ENCODE data around the gene TP53I13. TPM values are rescaled to one million over a fixed set of nuclear protein-coding genes. Genes with fewer than 3 reads are reported as not detected.
A peak's percentile ranks its signal among the peaks of the same experiment; 100 is the strongest.

Gene TP53I13, protein sequence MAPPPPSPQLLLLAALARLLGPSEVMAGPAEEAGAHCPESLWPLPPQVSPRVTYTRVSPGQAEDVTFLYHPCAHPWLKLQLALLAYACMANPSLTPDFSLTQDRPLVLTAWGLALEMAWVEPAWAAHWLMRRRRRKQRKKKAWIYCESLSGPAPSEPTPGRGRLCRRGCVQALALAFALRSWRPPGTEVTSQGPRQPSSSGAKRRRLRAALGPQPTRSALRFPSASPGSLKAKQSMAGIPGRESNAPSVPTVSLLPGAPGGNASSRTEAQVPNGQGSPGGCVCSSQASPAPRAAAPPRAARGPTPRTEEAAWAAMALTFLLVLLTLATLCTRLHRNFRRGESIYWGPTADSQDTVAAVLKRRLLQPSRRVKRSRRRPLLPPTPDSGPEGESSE
- polyA plus RNA-seq (2013, experiment 1 of 2): 42.6 TPM
- polyA plus RNA-seq (2013, experiment 2 of 2): 31.8 TPM

DNA sequence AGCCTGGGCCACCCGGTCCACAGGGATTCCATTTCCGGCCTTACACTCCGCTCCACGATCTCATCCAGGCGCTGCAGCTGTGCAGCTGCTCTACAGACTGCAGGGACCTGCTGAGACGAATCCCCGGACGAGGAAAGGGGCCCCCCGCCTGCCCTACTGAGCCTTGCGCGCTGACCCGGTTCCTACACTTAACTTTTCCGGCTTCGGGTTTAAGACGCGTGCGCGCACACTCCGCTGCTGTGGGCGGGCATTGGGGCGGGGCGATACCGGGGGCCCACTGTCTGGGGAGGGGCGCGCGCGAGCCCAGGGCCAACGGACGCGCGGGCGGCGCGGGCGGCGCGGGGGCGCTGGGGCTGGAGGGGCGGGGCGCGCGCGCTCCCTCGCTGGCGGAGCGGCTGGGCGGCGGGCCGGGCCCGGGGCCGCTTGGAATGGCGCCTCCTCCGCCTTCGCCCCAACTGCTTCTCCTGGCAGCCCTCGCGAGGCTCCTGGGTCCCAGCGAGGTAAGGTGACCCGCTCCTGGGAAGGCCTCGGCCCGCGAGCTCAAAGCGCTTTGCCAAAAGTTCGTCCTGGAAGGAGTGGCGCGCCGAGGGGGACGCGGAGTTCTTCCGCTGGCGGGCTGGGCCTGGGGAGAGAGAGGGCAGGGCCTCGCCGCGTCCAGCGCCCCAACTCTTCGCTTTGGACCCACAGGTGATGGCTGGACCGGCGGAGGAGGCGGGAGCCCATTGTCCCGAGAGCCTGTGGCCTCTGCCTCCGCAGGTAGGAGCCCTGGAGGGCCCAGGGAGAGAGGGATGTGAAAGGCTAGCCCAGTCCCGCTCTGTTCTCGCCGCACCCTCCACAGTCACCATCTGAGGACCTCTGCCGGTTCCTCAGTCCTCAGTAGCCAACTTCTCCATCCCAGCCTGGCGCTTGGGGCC is at the start of gene TP53I13:
TP53I13 (plus strand) TSS at position 371 of the 914 bp plus-strand sequence; CDS start at position 429, 58 bp downstream.
- WGBS, 2 experiments (ENCODE audit: insufficient coverage in 2 of 2): 1% methylated on average over 64 to 71 of the region's 85 CpGs
- peak within 1 kb of the TSS; percentile 62 for H3K4me3 ChIP-seq (ENCODE audit: extremely low read depth, insufficient read depth, low read length, poor library complexity, severe bottlenecking)
- H3K27ac ChIP-seq (ENCODE audit: low read depth, low read length, severe bottlenecking): peak within 1 kb of the TSS; percentile 59

DNA sequence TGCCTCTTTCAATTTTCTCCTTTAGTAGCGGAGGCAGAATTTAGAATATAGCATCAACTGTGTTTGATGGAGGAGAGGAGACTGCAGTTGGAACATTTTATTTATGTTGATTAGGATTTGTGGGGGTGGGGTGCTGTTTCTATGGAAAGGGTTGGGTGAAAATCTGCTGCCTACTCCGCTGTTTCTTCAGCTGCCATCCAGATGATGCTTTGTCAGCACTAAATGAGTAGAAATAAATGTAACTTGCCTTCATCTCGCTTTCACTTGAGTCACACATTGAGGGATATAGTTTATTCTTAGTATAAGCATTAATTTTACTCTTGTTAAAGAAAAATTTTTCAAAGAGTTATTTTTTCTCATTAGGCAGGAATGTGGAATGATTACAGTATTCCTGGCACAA is 43.8 kb upstream of the TP53I13 start:
- H3K9me3 ChIP-seq (ENCODE audit: control insufficient read depth, low read length): no peaks in the 10 kb centered on the region
- H3K4me1 ChIP-seq (ENCODE audit: control insufficient read depth, insufficient read depth, low read length, poor library complexity, severe bottlenecking): no peaks in the 10 kb centered on the region
- no peak overlapping the region for H3K4me3 ChIP-seq (ENCODE audit: extremely low read depth, insufficient read depth, low read length, poor library complexity, severe bottlenecking)
- peaks cover 81% of the 10 kb centered on the region for H3K36me3 ChIP-seq (ENCODE audit: control insufficient read depth, insufficient read depth, low read length)
- no peak overlapping the region for H3K27ac ChIP-seq (ENCODE audit: low read depth, low read length, severe bottlenecking)
- no CpG with 5 or more reads among the region's 3 CpGs for WGBS, 2 experiments (ENCODE audit: insufficient coverage in 2 of 2)

More for the DNA sequence above, at the start of gene TP53I13:
- Histone ChIP-seq H3K4me1 (ENCODE audit: control insufficient read depth, insufficient read depth, low read length, poor library complexity, severe bottlenecking) (peaks cover 10% of the 10 kb centered on the region), H3K36me3 (ENCODE audit: control insufficient read depth, insufficient read depth, low read length) (peaks cover 14% of the 10 kb centered on the region), H3K9me3 (ENCODE audit: control insufficient read depth, low read length) (no peaks in the 10 kb centered on the region)

DNA sequence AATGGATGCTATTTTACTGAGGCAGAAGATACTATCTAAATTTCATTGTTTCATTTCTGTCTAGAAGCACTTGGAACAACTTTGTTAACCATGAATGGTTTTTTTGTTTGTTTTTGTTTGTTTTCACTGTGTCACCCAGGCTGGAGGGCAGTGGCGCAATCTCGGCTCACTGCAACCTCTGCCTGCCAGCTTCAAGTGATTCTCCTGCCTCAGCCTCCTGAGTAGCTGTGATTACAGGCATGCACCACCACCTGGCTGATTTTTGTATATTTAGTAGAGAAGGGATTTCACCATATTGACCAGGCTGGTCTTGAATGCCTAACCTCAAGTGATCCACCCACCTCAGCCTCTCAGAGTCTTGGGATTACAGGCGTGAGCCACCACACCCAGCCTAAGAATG is 42.2 kb upstream of the TP53I13 start:
- no peaks in the 10 kb centered on the region for H3K9me3 ChIP-seq (ENCODE audit: control insufficient read depth, low read length)
- no CpG with 5 or more reads among the region's 3 CpGs for WGBS, 2 experiments (ENCODE audit: insufficient coverage in 2 of 2)
- no peak overlapping the region for H3K4me3 ChIP-seq (ENCODE audit: extremely low read depth, insufficient read depth, low read length, poor library complexity, severe bottlenecking)
- H3K36me3 ChIP-seq (ENCODE audit: control insufficient read depth, insufficient read depth, low read length): peaks cover 82% of the 10 kb centered on the region
- no peaks in the 10 kb centered on the region for H3K4me1 ChIP-seq (ENCODE audit: control insufficient read depth, insufficient read depth, low read length, poor library complexity, severe bottlenecking)
- H3K27ac ChIP-seq (ENCODE audit: low read depth, low read length, severe bottlenecking): no peak overlapping the region

DNA sequence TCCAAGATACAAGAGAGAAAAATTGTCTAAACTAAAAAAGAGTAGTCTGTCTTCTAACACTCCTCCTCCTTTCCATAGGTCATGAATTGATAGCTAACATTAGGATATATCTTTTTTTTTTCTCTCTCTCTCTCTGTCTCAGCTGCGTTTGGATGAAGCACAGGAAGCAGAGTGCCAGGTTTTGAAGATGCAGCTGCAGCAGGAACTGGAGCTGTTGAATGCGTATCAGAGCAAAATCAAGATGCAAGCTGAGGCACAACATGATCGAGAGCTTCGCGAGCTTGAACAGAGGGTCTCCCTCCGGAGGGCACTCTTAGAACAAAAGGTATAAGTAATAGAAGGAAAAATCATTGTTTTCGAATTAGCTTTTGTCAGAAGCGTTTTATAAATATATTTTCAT is 34.5 kb upstream of the TP53I13 start:
- Histone ChIP-seq H3K4me3 (ENCODE audit: extremely low read depth, insufficient read depth, low read length, poor library complexity, severe bottlenecking) (no peak overlapping the region), H3K9me3 (ENCODE audit: control insufficient read depth, low read length) (no peaks in the 10 kb centered on the region), H3K4me1 (ENCODE audit: control insufficient read depth, insufficient read depth, low read length, poor library complexity, severe bottlenecking) (no peaks in the 10 kb centered on the region), H3K36me3 (ENCODE audit: control insufficient read depth, insufficient read depth, low read length) (peaks cover 70% of the 10 kb centered on the region), H3K27ac (ENCODE audit: low read depth, low read length, severe bottlenecking) (no peak overlapping the region)
- 94 to 97% methylated on average over 5 to 6 of the region's 8 CpGs for WGBS, 2 experiments (ENCODE audit: insufficient coverage in 2 of 2)

DNA sequence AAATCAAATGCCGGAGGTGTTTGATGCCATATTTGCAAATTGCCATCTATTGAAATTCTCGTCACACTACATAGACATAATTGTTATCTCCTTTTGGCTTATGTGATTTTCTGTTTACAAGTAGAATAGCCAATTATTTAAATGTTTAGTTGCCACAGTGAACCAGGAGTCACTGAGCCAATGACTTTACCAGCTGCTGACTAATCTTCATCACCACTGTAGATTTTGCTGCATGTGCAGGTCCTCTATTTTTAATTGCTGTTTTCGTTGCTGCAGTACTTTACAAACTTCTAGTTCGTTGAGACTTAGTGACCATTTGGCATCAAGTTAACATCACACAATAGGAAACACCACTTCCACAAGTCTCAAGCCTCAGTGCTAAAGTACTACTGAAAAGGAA is 24.4 kb upstream of the TP53I13 start:
- Histone ChIP-seq H3K4me3 (ENCODE audit: extremely low read depth, insufficient read depth, low read length, poor library complexity, severe bottlenecking) (no peak overlapping the region), H3K36me3 (ENCODE audit: control insufficient read depth, insufficient read depth, low read length) (peaks cover 68% of the 10 kb centered on the region), H3K27ac (ENCODE audit: low read depth, low read length, severe bottlenecking) (no peak overlapping the region), H3K4me1 (ENCODE audit: control insufficient read depth, insufficient read depth, low read length, poor library complexity, severe bottlenecking) (no peaks in the 10 kb centered on the region), H3K9me3 (ENCODE audit: control insufficient read depth, low read length) (no peaks in the 10 kb centered on the region)
- WGBS, 2 experiments (ENCODE audit: insufficient coverage in 2 of 2): 100% methylated on average over 1 of the region's 4 CpGs; no CpG with 5 or more reads in 1 of the 2 experiments

DNA sequence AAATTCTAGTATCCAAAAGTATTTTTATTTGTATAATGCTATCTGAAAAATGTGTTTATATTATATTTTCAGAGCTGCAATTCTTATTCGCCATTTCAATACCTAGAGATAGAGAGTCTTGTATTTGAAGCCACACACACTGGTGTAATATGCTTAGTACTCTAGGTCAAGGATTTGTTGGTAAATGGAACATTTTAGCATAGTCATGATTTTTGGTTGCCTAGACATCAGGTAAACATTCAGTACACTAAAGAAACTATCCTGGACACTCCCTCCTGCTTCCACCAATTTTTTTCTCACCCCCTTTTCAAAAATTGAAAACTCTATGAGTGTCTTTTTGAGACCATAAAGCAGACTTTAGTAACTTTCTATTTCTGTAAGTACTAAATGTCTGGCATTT is 22.4 kb upstream of the TP53I13 start:
- Histone ChIP-seq H3K36me3 (ENCODE audit: control insufficient read depth, insufficient read depth, low read length) (peaks cover 56% of the 10 kb centered on the region), H3K4me1 (ENCODE audit: control insufficient read depth, insufficient read depth, low read length, poor library complexity, severe bottlenecking) (no peaks in the 10 kb centered on the region), H3K4me3 (ENCODE audit: extremely low read depth, insufficient read depth, low read length, poor library complexity, severe bottlenecking) (no peak overlapping the region), H3K27ac (ENCODE audit: low read depth, low read length, severe bottlenecking) (no peak overlapping the region), H3K9me3 (ENCODE audit: control insufficient read depth, low read length) (no peaks in the 10 kb centered on the region)
- WGBS, 2 experiments (ENCODE audit: insufficient coverage in 2 of 2): no CpG with 5 or more reads among the region's 1 CpG

DNA sequence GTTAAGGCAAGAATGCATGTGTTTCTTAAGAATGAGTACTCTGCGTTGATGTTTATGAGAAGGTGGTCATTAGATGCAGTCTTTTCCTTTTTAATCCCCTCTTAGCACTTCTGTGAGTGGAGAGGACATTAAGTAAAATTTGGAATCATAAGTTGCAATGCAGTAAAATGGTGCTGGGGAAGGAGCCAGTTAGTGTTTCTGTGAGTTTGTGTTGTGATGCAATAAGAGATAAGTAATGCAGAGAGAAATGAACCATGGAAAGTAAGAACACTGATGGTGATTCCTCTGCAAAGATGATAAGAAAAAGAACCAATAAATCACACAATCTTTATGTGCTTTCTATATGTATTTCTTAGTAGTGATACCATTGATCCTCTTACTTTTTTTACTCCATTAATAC is 21.7 kb upstream of the TP53I13 start:
- Histone ChIP-seq H3K4me3 (ENCODE audit: extremely low read depth, insufficient read depth, low read length, poor library complexity, severe bottlenecking) (no peak overlapping the region), H3K36me3 (ENCODE audit: control insufficient read depth, insufficient read depth, low read length) (peaks cover 53% of the 10 kb centered on the region), H3K9me3 (ENCODE audit: control insufficient read depth, low read length) (no peaks in the 10 kb centered on the region), H3K4me1 (ENCODE audit: control insufficient read depth, insufficient read depth, low read length, poor library complexity, severe bottlenecking) (no peaks in the 10 kb centered on the region), H3K27ac (ENCODE audit: low read depth, low read length, severe bottlenecking) (no peak overlapping the region)
- no CpG with 5 or more reads among the region's 1 CpG for WGBS, 2 experiments (ENCODE audit: insufficient coverage in 2 of 2)

DNA sequence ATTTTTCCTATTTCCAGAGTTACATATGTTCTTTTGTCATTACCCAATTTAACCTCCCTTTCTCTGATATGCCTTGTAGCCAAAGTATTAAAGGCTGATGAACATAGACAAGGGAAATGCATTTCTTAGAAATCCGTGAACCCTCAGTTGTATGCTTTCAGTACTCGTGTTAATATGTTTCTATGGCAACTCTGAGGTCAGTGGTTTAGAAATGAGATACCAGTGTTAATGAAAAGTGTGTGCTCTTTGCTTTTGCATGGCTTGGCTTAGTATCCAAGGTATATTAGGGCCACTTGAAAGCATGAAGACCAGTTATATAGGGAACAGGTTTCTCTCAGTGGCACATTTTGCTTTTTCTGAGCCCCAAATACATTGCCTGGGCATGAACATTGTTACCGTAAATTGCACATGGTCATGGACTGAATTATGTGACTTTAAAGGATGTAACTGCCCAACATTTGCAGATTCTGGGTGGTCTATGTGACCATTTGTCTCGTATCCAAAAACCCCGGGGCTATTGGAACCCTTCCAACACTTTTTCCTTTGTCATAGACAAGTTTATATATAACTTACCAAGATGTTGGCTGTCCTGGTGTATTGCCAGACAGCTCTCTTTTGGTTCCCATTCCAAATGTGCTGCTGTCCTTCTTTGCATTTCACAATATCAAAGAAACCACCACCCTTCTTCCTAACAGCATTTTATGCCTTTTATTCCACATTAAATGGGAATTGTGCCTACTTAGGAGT is 19.2 kb upstream of the TP53I13 start:
- Histone ChIP-seq H3K36me3 (ENCODE audit: control insufficient read depth, insufficient read depth, low read length) (peaks cover 30% of the 10 kb centered on the region), H3K9me3 (ENCODE audit: control insufficient read depth, low read length) (no peaks in the 10 kb centered on the region), H3K4me1 (ENCODE audit: control insufficient read depth, insufficient read depth, low read length, poor library complexity, severe bottlenecking) (no peaks in the 10 kb centered on the region), H3K27ac (ENCODE audit: low read depth, low read length, severe bottlenecking) (no peak overlapping the region), H3K4me3 (ENCODE audit: extremely low read depth, insufficient read depth, low read length, poor library complexity, severe bottlenecking) (no peak overlapping the region)
- WGBS, 2 experiments (ENCODE audit: insufficient coverage in 2 of 2): 95 to 100% methylated on average over 3 of the region's 5 CpGs

DNA sequence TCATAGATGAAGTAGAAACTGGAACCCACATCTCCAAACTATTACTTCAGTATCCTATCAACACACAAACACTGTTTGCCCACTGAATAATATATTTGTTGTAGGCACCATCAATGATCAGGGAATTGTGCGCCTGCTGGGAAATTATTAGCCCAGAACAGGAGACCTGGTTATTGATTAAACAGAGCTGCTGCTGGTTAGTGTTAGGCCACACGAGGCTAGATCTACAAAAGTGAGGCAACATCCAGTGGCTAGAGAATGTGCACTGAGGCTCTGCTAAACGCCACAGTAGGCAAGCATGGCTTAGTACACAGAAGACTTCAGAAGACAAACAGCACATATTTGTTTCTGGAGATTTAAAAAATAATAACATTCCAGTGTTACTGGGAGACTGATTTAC is 12.7 kb upstream of the TP53I13 start:
- Histone ChIP-seq H3K9me3 (ENCODE audit: control insufficient read depth, low read length) (no peaks in the 10 kb centered on the region), H3K27ac (ENCODE audit: low read depth, low read length, severe bottlenecking) (no peak overlapping the region), H3K4me3 (ENCODE audit: extremely low read depth, insufficient read depth, low read length, poor library complexity, severe bottlenecking) (no peak overlapping the region), H3K36me3 (ENCODE audit: control insufficient read depth, insufficient read depth, low read length) (peaks cover 4% of the 10 kb centered on the region), H3K4me1 (ENCODE audit: control insufficient read depth, insufficient read depth, low read length, poor library complexity, severe bottlenecking) (no peaks in the 10 kb centered on the region)
- WGBS, 2 experiments (ENCODE audit: insufficient coverage in 2 of 2): 80 to 81% methylated on average over 2 to 3 of the region's 3 CpGs

DNA sequence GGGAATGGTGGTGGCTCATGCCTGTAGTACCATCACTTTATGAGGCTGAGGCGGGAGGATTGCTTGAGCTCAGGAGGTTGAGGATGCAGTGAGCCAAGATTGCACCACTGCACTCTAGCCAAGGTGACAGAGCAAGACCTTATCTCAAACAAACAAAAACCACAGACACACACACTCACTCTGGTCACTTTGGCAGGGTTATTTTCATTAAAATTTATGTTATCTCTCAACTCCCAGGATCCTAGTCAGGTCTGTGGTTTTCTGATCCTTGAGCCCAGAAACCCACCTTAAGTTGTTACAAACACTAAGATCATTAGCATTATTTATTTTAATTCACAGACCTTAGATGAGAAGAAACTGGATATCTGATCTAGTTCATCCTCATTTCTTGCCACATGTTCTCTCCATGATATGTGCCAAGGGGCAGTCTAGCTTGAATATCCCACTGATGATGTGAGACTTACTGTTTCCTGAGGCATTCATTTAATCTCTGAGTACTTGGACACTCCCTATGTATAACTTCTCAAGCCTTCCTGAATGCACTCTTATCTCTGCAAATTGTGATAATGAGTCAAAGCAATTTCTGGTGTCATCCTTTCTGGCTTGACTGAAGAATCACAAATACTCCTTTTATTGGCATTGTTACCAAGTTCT is 11.3 kb upstream of the TP53I13 start:
- Histone ChIP-seq H3K27ac (ENCODE audit: low read depth, low read length, severe bottlenecking) (no peak overlapping the region), H3K4me3 (ENCODE audit: extremely low read depth, insufficient read depth, low read length, poor library complexity, severe bottlenecking) (no peak overlapping the region), H3K36me3 (ENCODE audit: control insufficient read depth, insufficient read depth, low read length) (no peaks in the 10 kb centered on the region), H3K4me1 (ENCODE audit: control insufficient read depth, insufficient read depth, low read length, poor library complexity, severe bottlenecking) (no peaks in the 10 kb centered on the region), H3K9me3 (ENCODE audit: control insufficient read depth, low read length) (no peaks in the 10 kb centered on the region)
- WGBS, 2 experiments (ENCODE audit: insufficient coverage in 2 of 2): 80 to 83% methylated on average over 1 of the region's 1 CpG
